ENCODE results near the gene PCYOX1L. TPM values are rescaled to one million over a fixed set of nuclear protein-coding genes. Genes with fewer than 3 reads are reported as not detected.
"Not testable (repeated sequence)": the region's sequence is repeated elsewhere in the genome, so short reads cannot be mapped to it uniquely, and the experiment has no call there.

The PCYOX1L gene
- total RNA-seq, 1 experiment from 2014 or later = 15.9 TPM

- H3K4me2 ChIP-seq (ENCODE audit: low read length); H3K9me3 ChIP-seq (ENCODE audit: control insufficient read depth in 1 of 2, insufficient read depth in 1 of 2, low read depth in 1 of 2, low read length in 2 of 2); BruUV-seq (replicated peaks); CTCF ChIA-PET; H3K36me3 ChIP-seq (ENCODE audit: control insufficient read depth in 1 of 2, insufficient read depth in 2 of 2, low read length in 2 of 2); H3K9me2 ChIP-seq (ENCODE audit: insufficient read depth); POLR2A ChIA-PET; H3K4me3 ChIP-seq (replicated peaks in 1 of 2; ENCODE audit: low read depth in 1 of 2, low read length in 2 of 2); H3K4me1 ChIP-seq (ENCODE audit: control insufficient read depth in 1 of 2, insufficient read depth in 2 of 2, low read length in 2 of 2); H3K27ac ChIP-seq (ENCODE audit: low read depth, low read length); H3K27me3 ChIP-seq (ENCODE audit: insufficient read depth, low read length); intact Hi-C loops (cut with micrococcal nuclease); H3K79me2 ChIP-seq (ENCODE audit: insufficient read depth, low read length); H2AFZ ChIP-seq (ENCODE audit: low read depth, low read length, poor library complexity, severe bottlenecking); RAD21 ChIA-PET (ENCODE audit: low non-redundant PET in 1 of 2, low total read pairs in 2 of 2, uncharacterized antibody in 2 of 2, unreplicated experiment in 2 of 2); DNase-seq (ENCODE audit: low read depth, low spot score); H4K20me1 ChIP-seq (ENCODE audit: insufficient read depth); H3K9ac ChIP-seq (ENCODE audit: low read length); ATAC-seq: not testable (repeated sequence)
Observed at GRCh38 chr5:149398747-149399266, 41.0 kb downstream of the PCYOX1L start.

- ATAC-seq (peak; percentile 77), DNase-seq (ENCODE audit: low read depth, low spot score) (no peak)
- H3K9ac ChIP-seq (ENCODE audit: low read length) = no peak overlapping the region
- no peaks in the 10 kb centered on the region for H3K36me3 ChIP-seq (ENCODE audit: control insufficient read depth in 1 of 2, insufficient read depth in 2 of 2, low read length in 2 of 2)
- H3K27me3 ChIP-seq (ENCODE audit: insufficient read depth, low read length) = no peaks in the 10 kb centered on the region
- no peaks in the 10 kb centered on the region for H3K9me3 ChIP-seq (ENCODE audit: control insufficient read depth in 1 of 2, insufficient read depth in 1 of 2, low read depth in 1 of 2, low read length in 2 of 2)
- ChIA-PET CTCF (no interaction called here), RAD21 (ENCODE audit: low non-redundant PET in 1 of 2, low total read pairs in 2 of 2, uncharacterized antibody in 2 of 2, unreplicated experiment in 2 of 2) (no interaction called here), POLR2A (interaction anchor here (0.6 kb wide), 1 partner anchor 30 kb away, joined by 3 read pairs; no protein-coding TSS in a partner anchor)
- intact Hi-C loops (cut with micrococcal nuclease) = no loop called here
- H3K27ac ChIP-seq (ENCODE audit: low read depth, low read length) = no peak overlapping the region
- H3K4me1 ChIP-seq (ENCODE audit: control insufficient read depth in 1 of 2, insufficient read depth in 2 of 2, low read length in 2 of 2) = no peaks in the 10 kb centered on the region
- H3K4me3 ChIP-seq (replicated peaks in 1 of 2; ENCODE audit: low read depth in 1 of 2, low read length in 2 of 2) = no peak overlapping the region
- H4K20me1 ChIP-seq (ENCODE audit: insufficient read depth) = no peaks in the 10 kb centered on the region
- no peaks in the 10 kb centered on the region for H3K9me2 ChIP-seq (ENCODE audit: insufficient read depth)
- no peak overlapping the region for H3K4me2 ChIP-seq (ENCODE audit: low read length)
- BruUV-seq (replicated peaks) = no TSS peak
- no peaks in the 10 kb centered on the region for H3K79me2 ChIP-seq (ENCODE audit: insufficient read depth, low read length)
- no peak overlapping the region for H2AFZ ChIP-seq (ENCODE audit: low read depth, low read length, poor library complexity, severe bottlenecking)
- TF ChIP-seq EZH2phosphoT487 (IDR thresholded peaks at IDR 0.05; ENCODE audit: borderline replicate concordance) (no peak), ZBTB33 (IDR thresholded peaks at IDR 0.05; ENCODE audit: extremely low read depth, insufficient replicate concordance, low read length) (no peak), EGR1 (IDR thresholded peaks at IDR 0.05; ENCODE audit: low read depth) (no peak), TCF7L2 (IDR thresholded peaks at IDR 0.05; ENCODE audit: borderline replicate concordance, extremely low read depth, insufficient read depth, insufficient read length) (no peak), POLR2AphosphoS5 (IDR thresholded peaks at IDR 0.05; ENCODE audit: low read depth, low read length) (no peak), SIN3A (IDR thresholded peaks at IDR 0.05; ENCODE audit: low read depth) (no peak), REST (IDR thresholded peaks at IDR 0.05; ENCODE audit: low read depth) (no peak), RAD21 (IDR thresholded peaks at IDR 0.05; ENCODE audit: low read depth) (no peak), SRF (IDR thresholded peaks at IDR 0.05; ENCODE audit: low read depth) (no peak), ZNF274 (IDR thresholded peaks at IDR 0.05; ENCODE audit: low read depth, low read length) (no peak), MAX (IDR thresholded peaks at IDR 0.05) (no peak)
- TF ChIP-seq, protein P1, sequence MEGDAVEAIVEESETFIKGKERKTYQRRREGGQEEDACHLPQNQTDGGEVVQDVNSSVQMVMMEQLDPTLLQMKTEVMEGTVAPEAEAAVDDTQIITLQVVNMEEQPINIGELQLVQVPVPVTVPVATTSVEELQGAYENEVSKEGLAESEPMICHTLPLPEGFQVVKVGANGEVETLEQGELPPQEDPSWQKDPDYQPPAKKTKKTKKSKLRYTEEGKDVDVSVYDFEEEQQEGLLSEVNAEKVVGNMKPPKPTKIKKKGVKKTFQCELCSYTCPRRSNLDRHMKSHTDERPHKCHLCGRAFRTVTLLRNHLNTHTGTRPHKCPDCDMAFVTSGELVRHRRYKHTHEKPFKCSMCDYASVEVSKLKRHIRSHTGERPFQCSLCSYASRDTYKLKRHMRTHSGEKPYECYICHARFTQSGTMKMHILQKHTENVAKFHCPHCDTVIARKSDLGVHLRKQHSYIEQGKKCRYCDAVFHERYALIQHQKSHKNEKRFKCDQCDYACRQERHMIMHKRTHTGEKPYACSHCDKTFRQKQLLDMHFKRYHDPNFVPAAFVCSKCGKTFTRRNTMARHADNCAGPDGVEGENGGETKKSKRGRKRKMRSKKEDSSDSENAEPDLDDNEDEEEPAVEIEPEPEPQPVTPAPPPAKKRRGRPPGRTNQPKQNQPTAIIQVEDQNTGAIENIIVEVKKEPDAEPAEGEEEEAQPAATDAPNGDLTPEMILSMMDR (IDR thresholded peaks at IDR 0.05 in 2 of 3, conservative IDR thresholded peaks at IDR 0.05 in 1 of 3; ENCODE audit: borderline replicate concordance in 1 of 3, insufficient read depth in 1 of 3, low read depth in 2 of 3, low read length in 2 of 3) = no peak
Observed at GRCh38 chr5:149399775-149400174, 41.9 kb downstream of the PCYOX1L start.
